OCI-LY7 (cell line): ENCODE results near the gene DOCK4. TPM values are rescaled to one million over a fixed set of nuclear protein-coding genes. Genes with fewer than 3 reads are reported as not detected.

ENCODE experiments used
- BruUV-seq: library from RNA; stranded (reverse); fragments of 400-500 nt; replicated peaks from 2 replicates; lab custom pipeline; 2021; lab: Mats Ljungman, UMichigan
- CTCF ChIA-PET: fragments of 300-600 bp; sonication (Branson Sonifier 250); formaldehyde crosslinking; loops from one replicate; lab custom pipeline; 2022; ENCODE audit warnings: antibody characterized with exemption; ENCODE audit not compliant: unreplicated experiment; lab: Charles Lee
- POLR2A ChIA-PET: fragments of 300-600 bp; sonication (Branson Sonifier 250); formaldehyde crosslinking; loops from one replicate; lab custom pipeline; 2022; ENCODE audit warnings: antibody characterized with exemption; lab: Charles Lee
- DNase-seq: peaks from one replicate; pipeline ENCODE4 v3.0.0-alpha.2; 2015; ENCODE audit warnings: low spot score
- H2AFZ ChIP-seq: fragments of 200-600 bp; sonication (generic), shearing (Covaris generic); 2 replicates; pipeline ENCODE4 v1.6.1; 2014; ENCODE audit warnings: mild to moderate bottlenecking, antibody characterized with exemption, low read length, moderate library complexity
- H3K27ac ChIP-seq: fragments of 200-600 bp; sonication (generic); 2 replicates; pipeline ENCODE4 v1.5.1; 2014; ENCODE audit warnings: mixed run types, low read depth, mild to moderate bottlenecking, moderate library complexity, low read length, inconsistent platforms; ENCODE audit not compliant: poor library complexity, severe bottlenecking
- H3K36me3 ChIP-seq: fragments of 200-600 bp; sonication (generic); 2 replicates; pipeline ENCODE4 v1.6.1; 2014; ENCODE audit warnings: mild to moderate bottlenecking, antibody characterized with exemption, low read length, moderate library complexity, mixed read lengths; ENCODE audit not compliant: insufficient read depth
- H3K4me1 ChIP-seq: fragments of 200-600 bp; sonication (generic); 2 replicates; pipeline ENCODE4 v1.5.1; 2014; ENCODE audit warnings: mild to moderate bottlenecking, low read length; ENCODE audit not compliant: insufficient read depth, poor library complexity, severe bottlenecking
- H3K4me2 ChIP-seq: fragments of 200-600 bp; sonication (generic); 2 replicates; pipeline ENCODE4 v1.6.1; 2014; ENCODE audit warnings: mild to moderate bottlenecking, low read length
- H3K4me3 ChIP-seq: fragments of 200-600 bp; sonication (generic); 2 replicates; pipeline ENCODE4 v1.5.1; 2014; ENCODE audit warnings: mild to moderate bottlenecking, low read depth, low read length; ENCODE audit not compliant: poor library complexity, severe bottlenecking
- H3K79me2 ChIP-seq: fragments of 200-600 bp; sonication (generic); 2 replicates; pipeline ENCODE4 v1.6.1; 2016; ENCODE audit warnings: low read depth, mild to moderate bottlenecking, low read length, moderate library complexity, mixed read lengths; ENCODE audit not compliant: insufficient read depth
- H3K9me2 ChIP-seq: fragments of 200-600 bp; sonication (generic); 2 replicates; pipeline ENCODE4 v1.6.1; 2016; ENCODE audit warnings: mild to moderate bottlenecking, low read length, mixed read lengths; ENCODE audit not compliant: insufficient read depth
- H3K9me3 ChIP-seq: fragments of 200-600 bp; sonication (generic); 2 replicates; pipeline ENCODE4 v1.6.1; 2014; ENCODE audit warnings: mild to moderate bottlenecking, mixed run types, low read length, mixed read lengths
- H4K20me1 ChIP-seq: fragments of 200-600 bp; sonication (generic); 2 replicates; pipeline ENCODE4 v1.6.1; 2014; ENCODE audit warnings: mild to moderate bottlenecking, antibody characterized with exemption, low read length, moderate library complexity, mixed read lengths; ENCODE audit not compliant: insufficient read depth
- EZH2phosphoT487 ChIP-seq: fragments of 200-600 bp; sonication (generic); IDR thresholded peaks from 2 replicates; pipeline ENCODE4 v1.6.1; 2018; ENCODE audit warnings: low read depth, borderline replicate concordance, mild to moderate bottlenecking, mixed run types, antibody characterized with exemption, low read length, moderate library complexity, mixed read lengths
- intact Hi-C: fragments of 100-400 bp; cut with micrococcal nuclease; formaldehyde crosslinking; loops from one replicate; pipeline ENCODE4 v1.10.0; 2022; ENCODE audit not compliant: unreplicated experiment
- total RNA-seq, 2 experiments: library from RNA; depleted of rRNA in 1 of 2; stranded (reverse); fragments of >200 nt in 1 of 2; shearing (Covaris generic) in 1 of 2; gene quantifications; 2 replicates each; pipeline ENCODE4 v1.2.3, GENCODE V29; 2014 to 2022
- TF ChIP-seq, protein P1 (sequence below): fragments of 200-600 bp; sonication (generic); conservative IDR thresholded peaks from 2 replicates; pipeline ENCODE4 v1.5.1; 2014; ENCODE audit warnings: mild to moderate bottlenecking, antibody characterized with exemption, low read length, moderate library complexity, mixed read lengths

The DOCK4 gene
- total RNA-seq, 2 experiments from 2014 or later, result 0.91 to 4.9 TPM

DNA sequence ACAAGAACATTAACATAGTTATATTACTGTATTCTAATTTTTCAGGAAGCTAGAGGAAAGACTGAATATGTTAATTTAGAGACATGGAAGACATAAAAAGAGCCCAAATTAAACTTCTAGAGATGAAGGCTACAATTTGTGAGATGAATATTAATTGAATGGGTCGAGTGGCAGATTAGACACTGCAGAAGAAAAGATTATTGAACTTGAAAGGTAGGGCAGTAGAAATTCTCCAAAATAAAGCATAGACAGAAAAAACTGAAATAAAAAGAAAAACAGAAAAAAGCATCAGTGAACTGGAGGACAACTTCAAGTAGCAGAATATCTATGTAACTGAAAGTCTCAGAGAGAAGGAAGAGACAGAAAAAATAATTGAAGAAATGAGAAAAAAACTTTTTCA, 369.6 kb downstream of the DOCK4 start:
- no peaks in the 10 kb centered on the region for H3K9me3 ChIP-seq
- no peaks in the 10 kb centered on the region for H3K9me2 ChIP-seq
- no peak overlapping the region for H3K4me2 ChIP-seq
- ChIA-PET POLR2A (interaction anchor here (1.0 kb wide), 1 partner anchor 10 kb away, joined by 3 read pairs; no protein-coding TSS in a partner anchor), CTCF (no interaction called here)
- no peak overlapping the region for H2AFZ ChIP-seq
- no TSS peak for BruUV-seq
- intact Hi-C loops, result no loop called here
- H3K27ac ChIP-seq, result no peak overlapping the region
- TF ChIP-seq EZH2phosphoT487, result no peak
- TF ChIP-seq, protein P1, sequence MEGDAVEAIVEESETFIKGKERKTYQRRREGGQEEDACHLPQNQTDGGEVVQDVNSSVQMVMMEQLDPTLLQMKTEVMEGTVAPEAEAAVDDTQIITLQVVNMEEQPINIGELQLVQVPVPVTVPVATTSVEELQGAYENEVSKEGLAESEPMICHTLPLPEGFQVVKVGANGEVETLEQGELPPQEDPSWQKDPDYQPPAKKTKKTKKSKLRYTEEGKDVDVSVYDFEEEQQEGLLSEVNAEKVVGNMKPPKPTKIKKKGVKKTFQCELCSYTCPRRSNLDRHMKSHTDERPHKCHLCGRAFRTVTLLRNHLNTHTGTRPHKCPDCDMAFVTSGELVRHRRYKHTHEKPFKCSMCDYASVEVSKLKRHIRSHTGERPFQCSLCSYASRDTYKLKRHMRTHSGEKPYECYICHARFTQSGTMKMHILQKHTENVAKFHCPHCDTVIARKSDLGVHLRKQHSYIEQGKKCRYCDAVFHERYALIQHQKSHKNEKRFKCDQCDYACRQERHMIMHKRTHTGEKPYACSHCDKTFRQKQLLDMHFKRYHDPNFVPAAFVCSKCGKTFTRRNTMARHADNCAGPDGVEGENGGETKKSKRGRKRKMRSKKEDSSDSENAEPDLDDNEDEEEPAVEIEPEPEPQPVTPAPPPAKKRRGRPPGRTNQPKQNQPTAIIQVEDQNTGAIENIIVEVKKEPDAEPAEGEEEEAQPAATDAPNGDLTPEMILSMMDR, result no peak
- H3K4me3 ChIP-seq, result no peak overlapping the region
- no peaks in the 10 kb centered on the region for H3K79me2 ChIP-seq
- H3K4me1 ChIP-seq, result no peaks in the 10 kb centered on the region
- H3K36me3 ChIP-seq, result no peaks in the 10 kb centered on the region
- no peak for DNase-seq
- H4K20me1 ChIP-seq, result no peaks in the 10 kb centered on the region

- H3K9me3 ChIP-seq, result no peaks in the 10 kb centered on the region
- no peak for DNase-seq
- H3K4me1 ChIP-seq, result no peaks in the 10 kb centered on the region
- H3K36me3 ChIP-seq, result no peaks in the 10 kb centered on the region
- no peaks in the 10 kb centered on the region for H4K20me1 ChIP-seq
- H3K4me3 ChIP-seq, result no peak overlapping the region
- no peak overlapping the region for H3K4me2 ChIP-seq
- H3K79me2 ChIP-seq, result no peaks in the 10 kb centered on the region
- H3K9me2 ChIP-seq, result no peaks in the 10 kb centered on the region
- H3K27ac ChIP-seq, result no peak overlapping the region
- no TSS peak for BruUV-seq
- intact Hi-C loops, result no loop called here
- ChIA-PET POLR2A (interaction anchor here (0.6 kb wide), 1 partner anchor 893 kb away, joined by 3 read pairs; no protein-coding TSS in a partner anchor), CTCF (no interaction called here)
- H2AFZ ChIP-seq, result no peak overlapping the region
- no peak for TF ChIP-seq EZH2phosphoT487
- TF ChIP-seq, protein P1, result no peak
These were observed 371.1 kb downstream of the DOCK4 start for GRCh38 chr7:111835066-111835465.

- intact Hi-C loops, result no loop called here
- H2AFZ ChIP-seq, result no peak overlapping the region
- no peaks in the 10 kb centered on the region for H3K79me2 ChIP-seq
- DNase-seq, result no peak
- ChIA-PET POLR2A (interaction anchor here (0.6 kb wide), 1 partner anchor 893 kb away, joined by 3 read pairs; no protein-coding TSS in a partner anchor), CTCF (no interaction called here)
- no peak overlapping the region for H3K4me3 ChIP-seq
- H4K20me1 ChIP-seq, result no peaks in the 10 kb centered on the region
- H3K36me3 ChIP-seq, result no peaks in the 10 kb centered on the region
- no peak overlapping the region for H3K4me2 ChIP-seq
- H3K9me3 ChIP-seq, result no peaks in the 10 kb centered on the region
- TF ChIP-seq, protein P1, result no peak
- TF ChIP-seq EZH2phosphoT487, result no peak
- H3K27ac ChIP-seq, result no peak overlapping the region
- no peaks in the 10 kb centered on the region for H3K4me1 ChIP-seq
- H3K9me2 ChIP-seq, result no peaks in the 10 kb centered on the region
- no TSS peak for BruUV-seq
These were observed 371.8 kb downstream of the DOCK4 start for GRCh38 chr7:111834367-111834766.
